B cell (primary cell): ENCODE measurements around the gene CACNA2D4. TPM values are rescaled to one million over a fixed set of nuclear protein-coding genes. Genes with fewer than 3 reads are reported as not detected.

Source experiments
- ATAC-seq: fragments of 200-7000 bp; cut with Tn5 transposase; one replicate; pipeline ENCODE4 v1.10.0; 2021; ENCODE audit warnings: low read depth, mild to moderate bottlenecking, moderate number of reproducible peaks, moderate library complexity
- CTCF ChIA-PET: fragments of 350-600 bp; sonication (Branson Sonifier 250); formaldehyde crosslinking; loops from one replicate; lab custom pipeline; 2021; ENCODE audit warnings: antibody characterized with exemption, inconsistent platforms; lab: Charles Lee
- POLR2A ChIA-PET: fragments of 350-600 bp; sonication (Branson Sonifier 250); formaldehyde crosslinking; loops from one replicate; lab custom pipeline; 2021; ENCODE audit warnings: antibody characterized with exemption; lab: Charles Lee
- DNase-seq: peaks from one replicate; pipeline ENCODE4 v3.0.0; 2013
- H2AFZ ChIP-seq: 2 replicates; pipeline ENCODE4 v1.6.1; 2012; ENCODE audit warnings: mild to moderate bottlenecking, low read depth, low read length; ENCODE audit not compliant: insufficient read depth, poor library complexity, severe bottlenecking
- H3K27ac ChIP-seq, 2 donors: 1 replicate in 1 of 2; 2 replicates in 1 of 2; pipeline ENCODE4 v1.5.1; 2012 to 2013; ENCODE audit warnings: low read length in 2 of 2, mild to moderate bottlenecking in 2 of 2, moderate library complexity in 1 of 2
- H3K27me3 ChIP-seq, 4 experiments: fragments of 200-600 bp in 1 of 4; sonication (generic) in 1 of 4; replicated peaks in 1 of 4; 1 replicate in 2 of 4; 2 replicates in 2 of 4; pipeline versions ENCODE4 v1.6.1 to v1.7.0; 2013 to 2016; ENCODE audit warnings: low read length in 3 of 4, mild to moderate bottlenecking in 2 of 4, mixed read lengths in 1 of 4, moderate library complexity in 1 of 4; ENCODE audit not compliant: insufficient read depth in 4 of 4, control insufficient read depth in 3 of 4; ENCODE audit errors: control extremely low read depth in 1 of 4
- H3K36me3 ChIP-seq, 2 experiments: replicated peaks in 1 of 2; 1 replicate in 1 of 2; 2 replicates in 1 of 2; pipeline versions ENCODE4 v1.6.1 to v1.7.1; 2013; ENCODE audit warnings: low read length in 1 of 2; ENCODE audit not compliant: insufficient read depth in 2 of 2, control insufficient read depth in 1 of 2; ENCODE audit errors: control extremely low read depth in 1 of 2, extremely low read depth in 1 of 2
- H3K4me1 ChIP-seq, 2 donors: fragments of 200-600 bp in 1 of 2; sonication (generic) in 1 of 2; 1 replicate in 1 of 2; 2 replicates in 1 of 2; pipeline versions ENCODE4 v1.5.1 to v1.6.1; 2013 to 2017; ENCODE audit warnings: low read length in 2 of 2; ENCODE audit not compliant: control insufficient read depth in 2 of 2, insufficient read depth in 2 of 2
- H3K4me2 ChIP-seq: replicated peaks from 2 replicates; pipeline ENCODE3; 2012; ENCODE audit warnings: mild to moderate bottlenecking, low read depth, low read length; ENCODE audit not compliant: poor library complexity, severe bottlenecking
- H3K4me3 ChIP-seq, 5 experiments: fragments of 200-600 bp in 1 of 5; sonication (generic) in 1 of 5; 1 replicate in 3 of 5; 2 replicates in 2 of 5; pipeline versions ENCODE4 v1.5.1 to v1.7.0; 2011 to 2016; ENCODE audit warnings: low read length in 4 of 5, mild to moderate bottlenecking in 4 of 5, low read depth in 2 of 5, control low read depth in 1 of 5, moderate library complexity in 1 of 5; ENCODE audit not compliant: insufficient read depth in 1 of 5; ENCODE audit errors: control extremely low read depth in 1 of 5, extremely low read depth in 1 of 5
- H3K79me2 ChIP-seq: fragments of 200-600 bp; sonication (generic); one replicate; pipeline ENCODE4 v1.6.0; 2016; ENCODE audit warnings: low read length; ENCODE audit not compliant: control insufficient read depth, insufficient read depth
- H3K9ac ChIP-seq: fragments of 200-600 bp; sonication (generic); 2 replicates; pipeline ENCODE4 v1.6.1; 2017; ENCODE audit warnings: mild to moderate bottlenecking, low read length, moderate library complexity
- H3K9me3 ChIP-seq, 3 donors: one replicate each; pipeline versions ENCODE4 v1.6.1 to v1.7.1; 2013; ENCODE audit warnings: low read length in 2 of 3; ENCODE audit not compliant: control insufficient read depth in 2 of 3, insufficient read depth in 1 of 3; ENCODE audit errors: control extremely low read depth in 1 of 3
- H4K20me1 ChIP-seq: 2 replicates; pipeline ENCODE4 v1.6.0; 2012; ENCODE audit warnings: mild to moderate bottlenecking, low read length; ENCODE audit not compliant: insufficient read depth, control insufficient read depth, poor library complexity, severe bottlenecking
- H3K27ac Mint-ChIP-seq: one replicate; pipeline ENCODE4 v1.8.0; 2021; ENCODE audit warnings: mixed read lengths
- H3K27me3 Mint-ChIP-seq: one replicate; pipeline ENCODE4 v1.8.0; 2021; ENCODE audit warnings: mixed read lengths
- H3K4me1 Mint-ChIP-seq: one replicate; pipeline ENCODE4 v1.8.0; 2021; ENCODE audit warnings: mixed read lengths
- H3K4me3 Mint-ChIP-seq: one replicate; pipeline ENCODE4 v1.8.0; 2021; ENCODE audit warnings: mixed read lengths
- H3K9me3 Mint-ChIP-seq: one replicate; pipeline ENCODE4 v1.8.0; 2022; ENCODE audit warnings: mixed read lengths; ENCODE audit not compliant: insufficient read depth
- EZH2 ChIP-seq: IDR thresholded peaks from 2 replicates; pipeline ENCODE4 v1.6.1; 2012; ENCODE audit warnings: borderline replicate concordance, low read depth, mild to moderate bottlenecking, moderate library complexity, low read length; ENCODE audit not compliant: insufficient read depth, poor library complexity, severe bottlenecking
- WGBS: methylation state at CpG from one replicate; pipeline ENCODE4 v1.1.5; 2013; ENCODE audit warnings: missing lambda C conversion rate; ENCODE audit not compliant: insufficient coverage; 5-methylcytosine and 5-hydroxymethylcytosine counted together
- intact Hi-C: fragments of 100-400 bp; cut with micrococcal nuclease; formaldehyde crosslinking; loops from one replicate; pipeline ENCODE4 v1.10.0; 2022
- polyA plus RNA-seq: library from polyadenylated mRNA; depleted of rRNA; stranded (reverse); fragments of >200 nt; gene quantifications from 2 replicates; pipeline ENCODE4 v1.2.3, GENCODE V29; 2012
- total RNA-seq, 2 donors: library from RNA; stranded (reverse); fragments of 120-200 nt in 1 of 2; gene quantifications; 1 replicate in 1 of 2; 2 replicates in 1 of 2; pipeline versions ENCODE4 v1.2.3 to v1.2.4, GENCODE V29; 2013 to 2022
- TF ChIP-seq, protein P1 (sequence below): fragments of 200-600 bp; IDR thresholded peaks from one replicate; pipeline ENCODE4 v1.8.0; 2022; ENCODE audit warnings: antibody characterized with exemption, mild to moderate bottlenecking

CACNA2D4 gene
- total and polyA plus RNA-seq, 2 donors (not counting 1 experiment from before 2014, with no cell fraction given), result 6.0 to 7.4 TPM

- Histone ChIP-seq H4K20me1 (no peaks in the 10 kb centered on the region), H3K27ac (no peak overlapping the region), H3K4me1 (peaks cover 0 to 8% of the 10 kb centered on the region in 2 donors), H3K4me2 (no peak overlapping the region), H3K9ac (no peak overlapping the region), H3K79me2 (no peaks in the 10 kb centered on the region), H3K4me3 (no peak overlapping the region), H3K27me3 (no peaks in the 10 kb centered on the region), H2AFZ (peak overlapping the region; percentile 91), H3K9me3 (peaks cover 0 to 11% (median 0%) of the 10 kb centered on the region in 3 donors), H3K36me3 (no peaks in the 10 kb centered on the region)
- H3K9me3 Mint-ChIP-seq, result peaks cover 2% of the 10 kb centered on the region
- H3K4me1 Mint-ChIP-seq, result peaks cover 9% of the 10 kb centered on the region
- no peaks in the 10 kb centered on the region for H3K27me3 Mint-ChIP-seq
- H3K4me3 Mint-ChIP-seq, result no peak overlapping the region
- no peak overlapping the region for H3K27ac Mint-ChIP-seq
- intact Hi-C loops, result loop anchor here (10.0 kb wide), 1 partner anchor 1422 kb away; the partner anchor contains the start of gene KDM5A
- DNase-seq (no peak), ATAC-seq (no peak)
- 87% methylated on average over 7 of the region's 7 CpGs for WGBS
- CTCF ChIA-PET, result interaction anchor here (0.8 to 2.0 kb wide), 2 partner anchors 15 to 134 kb away, joined by 3 to 6 read pairs; no protein-coding TSS in a partner anchor
- TF ChIP-seq, protein P1, sequence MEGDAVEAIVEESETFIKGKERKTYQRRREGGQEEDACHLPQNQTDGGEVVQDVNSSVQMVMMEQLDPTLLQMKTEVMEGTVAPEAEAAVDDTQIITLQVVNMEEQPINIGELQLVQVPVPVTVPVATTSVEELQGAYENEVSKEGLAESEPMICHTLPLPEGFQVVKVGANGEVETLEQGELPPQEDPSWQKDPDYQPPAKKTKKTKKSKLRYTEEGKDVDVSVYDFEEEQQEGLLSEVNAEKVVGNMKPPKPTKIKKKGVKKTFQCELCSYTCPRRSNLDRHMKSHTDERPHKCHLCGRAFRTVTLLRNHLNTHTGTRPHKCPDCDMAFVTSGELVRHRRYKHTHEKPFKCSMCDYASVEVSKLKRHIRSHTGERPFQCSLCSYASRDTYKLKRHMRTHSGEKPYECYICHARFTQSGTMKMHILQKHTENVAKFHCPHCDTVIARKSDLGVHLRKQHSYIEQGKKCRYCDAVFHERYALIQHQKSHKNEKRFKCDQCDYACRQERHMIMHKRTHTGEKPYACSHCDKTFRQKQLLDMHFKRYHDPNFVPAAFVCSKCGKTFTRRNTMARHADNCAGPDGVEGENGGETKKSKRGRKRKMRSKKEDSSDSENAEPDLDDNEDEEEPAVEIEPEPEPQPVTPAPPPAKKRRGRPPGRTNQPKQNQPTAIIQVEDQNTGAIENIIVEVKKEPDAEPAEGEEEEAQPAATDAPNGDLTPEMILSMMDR, result no peak
- TF ChIP-seq EZH2, result no peak
- POLR2A ChIA-PET, result interaction anchor here (1.4 kb wide), 1 partner anchor 8 kb away, joined by 3 read pairs; no protein-coding TSS in a partner anchor
Measured at GRCh38 chr12:1806301-1807086, 112.0 kb downstream of the CACNA2D4 start.
